Nucleus accumbens (tissue), 56 donors: ENCODE measurements around the gene NALCN.

ENCODE experiments used
- DNase-seq, 56 donors: peaks; one replicate each; lab custom pipeline; 2025; lab: John Stamatoyannopoulos, UW

NALCN gene

GRCh38 chr13:101416181-101417042, at the start of gene NALCN:
Gene NALCN, minus strand, starts transcription at chr13:101416508. Its CDS starts 17,382 bp downstream, at chr13:101399126.
- peak in 49 of 56 donors; percentile 14 to 83 (median 62) for DNase-seq

DNA sequence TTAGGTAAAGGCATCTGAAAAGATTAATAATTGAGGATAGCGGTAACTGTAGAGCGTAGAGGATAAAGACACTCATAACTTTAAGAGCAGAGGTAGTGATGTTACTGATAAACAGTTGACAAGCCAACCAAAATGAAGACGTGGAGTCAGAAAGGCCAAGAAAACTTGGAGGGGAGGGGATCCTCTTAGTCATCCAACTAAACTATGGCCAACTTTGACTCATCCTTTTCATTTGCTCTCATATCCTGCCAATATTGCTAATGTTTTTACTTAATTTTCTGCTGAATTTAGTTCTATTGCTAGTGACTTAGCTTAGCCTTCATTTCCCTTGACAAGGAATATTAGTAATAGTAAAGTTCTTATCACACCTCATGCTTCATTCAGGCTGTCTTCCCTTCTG, 49.6 kb upstream of the NALCN start:
- no peak for DNase-seq

DNA sequence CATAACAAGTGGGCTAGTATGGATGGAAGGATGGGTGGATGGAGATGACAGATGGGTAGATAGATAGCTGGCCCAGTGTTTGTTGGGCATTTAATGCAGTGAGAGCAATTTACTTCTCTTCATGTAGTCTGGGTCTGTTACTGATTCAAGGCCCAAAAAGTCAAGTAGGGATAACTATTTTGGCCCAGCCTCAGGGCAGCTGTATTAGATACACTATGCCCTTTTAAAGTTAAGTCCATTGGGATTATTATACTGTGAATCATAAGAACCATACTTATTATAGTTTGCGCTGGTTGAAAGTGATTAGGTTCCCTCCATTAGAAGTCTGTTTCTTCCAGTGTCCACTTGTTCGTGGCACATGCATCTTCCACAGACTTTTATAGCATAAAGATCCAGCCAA, 40.9 kb upstream of the NALCN start:
- no peak for DNase-seq

DNA sequence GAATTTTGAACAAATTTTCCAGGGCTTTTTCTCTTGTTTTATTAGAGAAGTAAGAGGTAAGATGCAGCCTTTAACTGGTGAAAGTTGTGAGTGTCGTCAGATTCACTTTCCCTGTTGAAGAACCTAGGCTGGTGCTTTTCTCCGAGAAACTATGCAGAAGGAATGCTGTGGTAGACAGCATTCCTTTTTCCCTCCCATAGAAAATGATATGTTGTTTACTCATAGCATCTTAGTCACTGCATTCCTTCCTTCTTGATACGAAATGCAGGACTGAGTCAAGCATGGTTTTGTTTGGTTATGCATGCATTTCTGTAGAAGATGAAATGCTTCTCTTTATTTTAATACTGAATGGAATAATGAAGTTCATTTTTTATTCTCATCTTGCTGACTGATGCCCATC, 39.6 kb upstream of the NALCN start:
- no peak for DNase-seq

DNA sequence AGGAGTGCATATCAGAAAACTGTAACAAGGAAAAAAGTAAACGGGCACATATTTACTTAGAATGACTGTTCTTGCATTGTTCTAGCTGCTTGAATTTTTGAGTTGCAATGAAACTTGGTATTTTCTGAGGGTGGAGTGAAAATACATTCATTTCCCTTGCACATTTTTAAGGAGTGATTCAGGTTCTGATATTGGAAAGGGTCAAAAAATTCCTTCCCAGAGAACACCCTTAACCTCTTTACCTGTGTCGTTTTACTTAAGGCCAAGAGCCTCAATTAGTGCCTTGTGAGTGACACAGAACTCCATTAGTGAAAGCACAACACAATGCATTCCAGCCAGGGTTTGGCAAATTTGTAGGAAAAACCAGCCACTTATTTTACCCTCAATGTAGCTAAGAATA, 38.5 kb upstream of the NALCN start:
- no peak for DNase-seq

GRCh38 chr13:101453784-101454201, 37.5 kb upstream of the NALCN start:
- DNase-seq: peak in 10 of 56 donors; percentile 8 to 43 (median 20)

DNA sequence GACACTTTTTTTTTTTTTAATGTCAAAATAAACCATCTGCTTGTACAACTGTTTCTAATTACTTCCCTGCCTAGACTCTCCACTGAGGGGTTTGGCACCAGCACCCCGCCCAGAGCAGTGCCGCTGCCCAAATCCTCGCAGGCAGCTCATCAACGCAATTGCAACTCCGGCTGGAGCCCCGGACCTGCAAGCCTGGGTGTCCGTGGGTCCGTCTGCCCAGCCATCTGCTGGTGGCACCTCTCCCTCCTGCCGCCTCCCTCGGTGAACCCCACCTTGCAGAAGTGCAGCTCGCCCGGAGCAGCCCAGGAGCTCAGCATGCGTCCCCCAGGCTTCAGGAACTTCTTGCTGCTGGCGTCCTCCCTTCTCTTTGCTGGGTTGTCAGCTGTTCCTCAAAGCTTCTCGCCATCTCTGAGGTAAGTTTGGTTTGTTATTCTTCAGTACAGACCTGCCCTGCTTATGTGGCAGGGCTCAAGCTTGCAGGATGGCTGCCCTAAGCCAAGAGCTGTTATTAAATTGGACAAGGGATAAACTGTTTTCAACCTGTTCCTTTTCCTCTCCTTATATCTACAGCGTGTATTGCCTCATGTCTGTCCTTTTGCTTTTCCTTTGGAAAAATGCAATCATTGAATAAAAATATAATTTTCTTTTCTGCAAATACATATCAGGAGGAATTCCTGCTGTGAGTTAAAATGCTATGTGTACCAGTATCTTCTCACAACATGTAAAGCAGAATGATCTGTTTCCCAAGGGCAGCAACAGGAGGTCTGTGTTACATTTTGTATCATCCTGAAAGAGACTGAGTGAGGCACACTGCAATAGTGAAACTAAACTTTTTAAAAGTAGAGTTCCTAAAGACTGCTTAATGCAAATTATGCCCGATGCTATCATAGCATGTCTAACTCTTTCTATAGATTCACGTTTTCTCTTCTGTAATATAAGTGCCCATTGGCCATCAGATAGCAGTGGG, 36.5 kb upstream of the NALCN start, which contains the start of gene ITGBL1:
ITGBL1 (plus strand) TSS at position 157 of the 967 bp plus-strand sequence; CDS start at position 316, 159 bp downstream.
- peak in 2 of 56 donors; percentile 1 to 8 for DNase-seq

DNA sequence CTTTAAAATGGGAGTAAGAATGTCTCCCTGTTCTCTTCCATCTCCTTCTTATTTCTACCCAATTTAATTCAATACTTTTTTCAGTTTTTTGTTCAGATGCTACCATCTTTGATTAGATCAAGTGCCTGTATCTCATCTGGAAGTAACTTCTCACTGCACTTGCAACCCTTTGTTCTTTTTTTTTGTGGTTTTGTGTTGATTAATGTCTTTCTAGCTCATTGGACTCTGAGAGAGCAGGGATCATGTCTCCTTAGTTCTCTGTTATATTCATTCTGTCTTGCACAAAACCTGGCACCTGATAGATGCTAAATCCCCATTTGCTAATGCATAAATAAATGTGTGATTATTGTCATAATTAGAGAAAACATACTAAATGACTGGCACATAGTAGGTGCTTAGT, 35.3 kb upstream of the NALCN start:
- no peak for DNase-seq

DNA sequence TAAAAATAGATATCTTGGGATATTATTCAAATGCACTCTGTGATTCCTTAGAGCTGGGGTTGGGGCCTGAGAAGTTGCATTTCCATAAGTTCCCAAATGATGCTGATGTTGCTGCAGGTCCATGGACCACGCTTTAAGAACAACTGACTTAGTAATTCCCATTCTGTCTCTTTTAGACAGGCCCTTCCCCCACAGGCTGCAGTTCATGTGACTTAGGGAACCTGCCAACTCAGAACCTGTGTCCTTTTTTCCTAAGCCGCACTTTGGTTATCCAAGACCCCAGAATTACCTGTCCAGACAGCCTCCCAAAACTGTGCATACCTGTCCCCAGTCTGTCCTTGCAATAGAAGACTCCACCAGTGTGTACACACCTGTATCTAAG, 34.4 kb upstream of the NALCN start:
- peak in 2 of 56 donors; percentile 4 to 34 for DNase-seq

DNA sequence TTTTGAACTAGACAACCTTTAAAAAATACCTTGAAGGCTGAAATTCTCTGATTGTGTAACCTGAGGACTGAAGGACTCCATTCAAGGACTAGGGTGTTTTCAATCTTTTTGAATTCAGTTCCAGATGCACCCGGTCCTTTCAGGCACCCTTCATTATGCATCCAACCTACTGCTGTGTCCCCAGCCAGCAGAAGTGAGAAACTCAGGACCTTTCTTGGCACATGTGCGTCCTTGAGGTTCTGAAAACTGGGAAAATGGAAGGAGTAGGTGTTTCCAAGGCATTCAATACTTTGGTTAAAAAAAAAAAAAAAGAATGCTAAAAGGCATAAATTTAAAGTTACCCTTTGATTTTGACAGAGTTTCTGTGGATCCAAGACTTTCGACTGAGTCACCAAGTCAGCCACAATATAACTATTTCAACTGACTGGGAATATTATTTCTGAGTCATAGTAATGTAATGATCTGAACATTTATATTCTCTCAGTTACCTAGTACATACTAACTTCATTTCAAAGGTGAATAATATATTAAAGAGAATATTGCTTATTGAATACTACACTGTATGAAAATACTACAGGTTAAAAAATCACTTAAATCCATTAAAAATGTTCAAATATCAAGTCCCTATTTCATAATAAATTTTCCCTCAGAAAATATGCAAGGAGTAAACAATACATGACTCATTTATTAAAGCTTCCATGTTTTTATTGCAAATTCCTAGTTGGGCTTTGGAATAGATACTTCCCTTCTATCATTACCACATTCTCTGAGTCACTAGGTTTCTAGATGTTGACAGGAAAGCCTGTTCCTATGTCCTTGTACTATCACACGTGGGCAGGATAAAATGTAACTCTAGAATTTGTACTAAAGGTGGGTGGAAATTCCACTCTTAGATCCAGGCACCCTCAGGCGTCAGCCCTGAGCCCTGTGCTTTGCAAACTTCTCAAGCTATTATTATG, 33.8 kb upstream of the NALCN start:
- peak in 10 of 56 donors; percentile 7 to 62 (median 20) for DNase-seq

DNA sequence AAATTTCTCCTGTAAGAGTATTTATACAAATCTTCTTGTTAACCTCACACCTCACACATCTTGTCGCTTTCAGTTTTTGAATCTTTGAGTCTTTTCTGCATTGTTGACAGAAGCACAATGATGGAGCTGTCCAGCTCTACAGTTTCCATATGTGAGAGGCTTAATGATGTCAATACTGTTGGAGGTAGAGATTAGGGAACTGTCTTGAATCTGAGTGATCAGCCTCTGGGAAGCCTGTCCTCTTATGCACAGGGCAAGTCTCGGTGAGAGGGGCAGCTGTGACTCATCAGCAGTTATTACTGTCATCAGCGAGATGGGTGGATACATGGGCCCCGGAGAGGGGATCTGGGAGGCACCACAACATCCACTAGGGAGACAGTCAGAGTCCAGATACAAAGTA, 31.5 kb upstream of the NALCN start:
- no peak for DNase-seq

GRCh38 chr13:101434486-101434885, 18.2 kb upstream of the NALCN start:
- no peak for DNase-seq

DNA sequence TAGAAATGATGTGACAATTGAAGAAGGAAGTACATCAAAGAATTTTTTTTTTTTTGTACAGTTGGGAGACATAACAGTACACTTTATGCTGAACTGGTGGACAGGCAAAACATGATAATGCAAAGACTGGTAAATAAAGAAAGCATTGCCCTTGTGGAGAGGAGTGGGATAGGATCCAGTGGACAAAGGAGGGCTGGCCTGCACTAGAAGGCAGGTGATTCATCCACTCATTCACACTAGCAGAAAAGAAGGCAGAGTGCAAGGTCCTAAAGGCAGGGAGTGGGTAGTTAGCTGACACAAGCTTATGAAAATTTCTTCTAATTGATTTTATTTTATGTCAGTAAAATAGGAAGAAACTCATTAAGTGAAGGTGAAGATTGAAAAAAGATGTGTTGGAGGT, 17.6 kb upstream of the NALCN start:
- no peak for DNase-seq

- DNase-seq: no peak
Measured at GRCh38 chr13:101429733-101430132, 13.4 kb upstream of the NALCN start.

GRCh38 chr13:101425623-101426022, 9.3 kb upstream of the NALCN start:
- DNase-seq: no peak

DNA sequence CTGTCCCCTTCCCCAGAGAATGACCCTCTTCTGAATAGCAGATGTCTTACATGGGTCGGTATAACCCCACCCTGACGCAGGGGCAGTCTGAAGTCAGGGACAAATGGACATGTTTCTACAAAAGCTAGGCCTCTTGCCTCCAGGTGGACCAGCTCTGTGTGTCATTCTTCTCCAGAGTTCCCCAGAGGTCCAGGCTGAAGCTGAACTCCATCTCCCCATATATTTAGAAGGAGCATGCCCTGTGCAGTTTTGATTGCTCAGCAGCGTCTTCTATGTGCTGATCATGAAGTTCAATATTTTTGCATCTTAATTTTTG, 8.8 kb upstream of the NALCN start:
- DNase-seq: peak in 5 of 56 donors; percentile 31 to 56 (median 51)

DNA sequence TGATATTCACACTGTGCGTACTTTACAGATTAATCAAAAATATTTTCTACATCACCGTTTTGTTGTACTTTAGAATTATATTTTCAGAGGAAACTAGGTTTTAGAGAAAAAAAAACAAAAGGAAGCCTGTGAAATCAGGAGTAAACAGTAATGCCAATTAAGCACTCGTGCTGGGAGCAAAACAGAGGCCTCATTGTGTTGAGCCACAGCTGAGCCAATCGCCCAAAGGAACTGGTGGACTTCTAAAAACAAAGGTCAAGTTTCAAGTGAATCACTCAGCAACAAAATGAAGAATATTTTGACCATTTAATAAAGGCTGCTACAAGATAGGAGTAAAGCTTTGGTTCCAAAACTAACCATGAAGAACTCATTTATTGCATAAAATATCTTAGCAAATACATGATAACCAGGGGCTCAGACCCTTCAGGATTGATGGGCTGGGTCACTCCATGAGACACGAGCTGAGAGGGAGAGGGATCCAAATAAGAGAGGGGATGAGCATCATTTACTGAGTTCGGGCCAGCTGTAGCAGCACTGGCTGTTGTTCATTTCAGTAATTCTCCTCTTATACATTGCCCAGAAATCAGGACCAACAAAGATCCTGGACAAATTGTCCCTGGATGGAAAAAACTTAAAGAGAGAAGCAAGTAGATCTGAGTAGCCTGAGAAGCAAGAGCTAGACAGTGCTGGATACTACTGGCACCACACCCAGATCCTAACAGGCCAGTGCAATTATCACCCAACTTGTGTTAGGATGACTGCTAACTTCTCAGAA, 8.3 kb upstream of the NALCN start:
- peak in 47 of 56 donors; percentile 1 to 78 (median 46) for DNase-seq

- DNase-seq: peak in 8 of 56 donors; percentile 6 to 28 (median 20)
Measured at GRCh38 chr13:101423872-101424271, 7.6 kb upstream of the NALCN start.

GRCh38 chr13:101417501-101417900, 1.2 kb upstream of the NALCN start:
- DNase-seq: no peak
